ENCODE measurements around the gene MCAT. TPM values are rescaled to one million over a fixed set of nuclear protein-coding genes. Genes with fewer than 3 reads are reported as not detected.

MCAT gene
- total and polyA plus RNA-seq, 12 donors, result 16.9 to 92.9 (median 27.7) TPM

DNA sequence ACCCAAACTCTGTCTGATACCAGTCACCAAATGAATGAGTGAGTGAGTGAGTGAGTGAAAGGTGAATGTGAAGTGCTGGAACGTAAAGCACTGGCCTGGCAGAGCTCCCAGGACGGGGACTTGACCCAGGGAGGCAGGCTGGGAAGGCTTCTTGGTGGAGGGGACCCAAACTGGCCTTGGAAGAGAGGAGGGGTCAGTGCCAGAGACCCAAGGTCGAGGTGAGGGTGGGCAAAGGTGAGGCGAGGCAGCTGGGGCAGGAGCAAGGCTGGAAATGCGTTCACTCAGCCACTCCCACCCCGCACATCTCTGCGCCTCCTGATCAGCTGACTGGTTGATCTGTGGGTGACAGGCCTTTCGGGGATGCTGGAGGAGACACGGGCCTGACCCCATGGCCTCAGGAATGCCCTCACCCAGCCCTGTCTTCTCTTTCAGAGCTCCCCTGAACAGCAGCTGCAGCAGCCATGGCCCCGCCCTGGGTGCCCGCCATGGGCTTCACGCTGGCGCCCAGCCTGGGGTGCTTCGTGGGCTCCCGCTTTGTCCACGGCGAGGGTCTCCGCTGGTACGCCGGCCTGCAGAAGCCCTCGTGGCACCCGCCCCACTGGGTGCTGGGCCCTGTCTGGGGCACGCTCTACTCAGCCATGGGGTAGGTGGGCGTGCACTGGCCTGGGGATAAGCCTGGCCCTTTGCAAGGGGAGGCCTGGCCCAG is 15.7 kb upstream of the MCAT start:
- no peaks in the 10 kb centered on the region for H3K27me3 ChIP-seq
- H3K27ac ChIP-seq, result no peak overlapping the region
- 80 to 88% (median 82%) methylated on average over 12 to 24 of the region's 24 CpGs for WGBS, 4 donors
- no peak for TF ChIP-seq POLR2A (IDR thresholded peaks at IDR 0.05)
- TF ChIP-seq, protein P1, sequence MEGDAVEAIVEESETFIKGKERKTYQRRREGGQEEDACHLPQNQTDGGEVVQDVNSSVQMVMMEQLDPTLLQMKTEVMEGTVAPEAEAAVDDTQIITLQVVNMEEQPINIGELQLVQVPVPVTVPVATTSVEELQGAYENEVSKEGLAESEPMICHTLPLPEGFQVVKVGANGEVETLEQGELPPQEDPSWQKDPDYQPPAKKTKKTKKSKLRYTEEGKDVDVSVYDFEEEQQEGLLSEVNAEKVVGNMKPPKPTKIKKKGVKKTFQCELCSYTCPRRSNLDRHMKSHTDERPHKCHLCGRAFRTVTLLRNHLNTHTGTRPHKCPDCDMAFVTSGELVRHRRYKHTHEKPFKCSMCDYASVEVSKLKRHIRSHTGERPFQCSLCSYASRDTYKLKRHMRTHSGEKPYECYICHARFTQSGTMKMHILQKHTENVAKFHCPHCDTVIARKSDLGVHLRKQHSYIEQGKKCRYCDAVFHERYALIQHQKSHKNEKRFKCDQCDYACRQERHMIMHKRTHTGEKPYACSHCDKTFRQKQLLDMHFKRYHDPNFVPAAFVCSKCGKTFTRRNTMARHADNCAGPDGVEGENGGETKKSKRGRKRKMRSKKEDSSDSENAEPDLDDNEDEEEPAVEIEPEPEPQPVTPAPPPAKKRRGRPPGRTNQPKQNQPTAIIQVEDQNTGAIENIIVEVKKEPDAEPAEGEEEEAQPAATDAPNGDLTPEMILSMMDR (IDR thresholded peaks at IDR 0.05), result no peak
- peaks cover 0 to 6% of the 10 kb centered on the region in 2 donors for H3K36me3 ChIP-seq (replicated peaks in 1 of 2)
- intact Hi-C loops (cut with DNase I), result no loop called here
- no peak for DNase-seq
- H3K9me3 ChIP-seq (replicated peaks in 1 of 3), result no peaks in the 10 kb centered on the region
- no peak overlapping the region for H3K4me3 ChIP-seq
- H3K4me1 ChIP-seq (replicated peaks in 1 of 2), result peaks cover 4 to 9% of the 10 kb centered on the region in 2 donors

DNA sequence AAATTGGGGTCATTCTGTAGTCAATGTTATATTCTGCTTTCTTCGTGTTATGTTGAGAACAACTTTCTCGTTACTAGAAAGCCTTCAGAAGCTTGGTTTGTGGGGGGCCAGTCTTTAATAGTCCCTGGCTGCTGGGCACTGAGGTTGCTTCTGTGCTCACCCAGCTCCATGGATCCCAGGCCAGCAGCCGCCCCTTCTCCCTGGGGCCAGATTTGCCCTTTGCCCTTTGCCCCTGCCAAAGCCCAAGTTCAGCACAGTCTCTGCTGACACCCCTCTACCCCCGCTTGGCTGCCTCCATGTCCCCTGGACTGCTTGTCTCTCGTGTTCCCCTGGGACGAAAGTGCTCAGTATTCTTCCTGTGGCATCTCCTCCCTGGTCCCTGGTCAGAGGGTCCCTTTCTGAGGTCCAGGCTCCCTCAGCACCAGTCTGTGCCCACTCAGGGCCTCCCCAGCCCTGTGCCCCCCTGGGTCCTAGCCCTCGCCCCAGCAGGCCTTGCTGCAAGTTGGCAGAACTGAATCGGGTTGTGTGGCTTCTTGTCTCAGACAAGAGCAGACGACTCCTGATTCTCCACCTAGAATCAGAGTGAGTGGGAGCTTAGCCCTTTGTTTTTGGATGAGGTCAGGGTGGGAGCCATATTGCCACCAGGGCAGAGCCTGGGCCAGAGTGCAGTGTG is 14.8 kb upstream of the MCAT start:
- 80 to 85% (median 81%) methylated on average over 7 to 9 of the region's 9 CpGs for WGBS, 4 donors
- Histone ChIP-seq H3K27ac (no peak overlapping the region), H3K4me1 (replicated peaks in 1 of 2) (no peaks in the 10 kb centered on the region), H3K4me3 (no peak overlapping the region), H3K27me3 (no peaks in the 10 kb centered on the region), H3K9me3 (replicated peaks in 1 of 3) (no peaks in the 10 kb centered on the region), H3K36me3 (replicated peaks in 1 of 2) (peaks cover 0 to 6% of the 10 kb centered on the region in 2 donors)
- TF ChIP-seq, protein P1 (IDR thresholded peaks at IDR 0.05), result no peak
- no peak for TF ChIP-seq POLR2A (IDR thresholded peaks at IDR 0.05)
- DNase-seq, result no peak
- intact Hi-C loops (cut with DNase I), result no loop called here

DNA sequence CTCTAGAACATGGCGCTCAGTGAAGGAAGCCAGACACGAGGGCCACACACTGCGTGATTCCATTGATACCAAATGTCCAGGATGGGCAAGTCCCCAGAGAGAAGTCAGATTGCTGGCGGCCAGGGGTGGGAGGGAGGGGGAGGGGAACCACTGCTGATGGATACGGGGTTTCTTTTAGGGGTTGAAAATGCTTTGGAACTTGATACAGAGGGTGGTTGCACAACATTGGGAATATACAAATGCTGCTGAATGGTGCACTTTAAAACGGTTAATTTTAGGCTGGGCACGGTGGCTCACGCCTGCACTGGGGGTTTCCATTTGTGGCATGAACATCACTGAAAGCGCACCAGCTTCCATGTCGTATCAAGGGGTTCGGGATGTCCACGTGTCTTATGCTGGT is 13.2 kb upstream of the MCAT start:
- Histone ChIP-seq H3K27ac (no peak overlapping the region), H3K27me3 (no peaks in the 10 kb centered on the region), H3K9me3 (replicated peaks in 1 of 3) (no peaks in the 10 kb centered on the region), H3K36me3 (replicated peaks in 1 of 2) (no peaks in the 10 kb centered on the region), H3K4me1 (replicated peaks in 1 of 2) (peaks cover 13 to 15% of the 10 kb centered on the region in 2 donors), H3K4me3 (no peak overlapping the region)
- 85 to 94% (median 91%) methylated on average over 8 to 12 of the region's 12 CpGs for WGBS, 4 donors
- intact Hi-C loops (cut with DNase I), result no loop called here
- TF ChIP-seq, protein P1 (IDR thresholded peaks at IDR 0.05), result no peak
- TF ChIP-seq POLR2A (IDR thresholded peaks at IDR 0.05), result no peak
- DNase-seq, result no peak

DNA sequence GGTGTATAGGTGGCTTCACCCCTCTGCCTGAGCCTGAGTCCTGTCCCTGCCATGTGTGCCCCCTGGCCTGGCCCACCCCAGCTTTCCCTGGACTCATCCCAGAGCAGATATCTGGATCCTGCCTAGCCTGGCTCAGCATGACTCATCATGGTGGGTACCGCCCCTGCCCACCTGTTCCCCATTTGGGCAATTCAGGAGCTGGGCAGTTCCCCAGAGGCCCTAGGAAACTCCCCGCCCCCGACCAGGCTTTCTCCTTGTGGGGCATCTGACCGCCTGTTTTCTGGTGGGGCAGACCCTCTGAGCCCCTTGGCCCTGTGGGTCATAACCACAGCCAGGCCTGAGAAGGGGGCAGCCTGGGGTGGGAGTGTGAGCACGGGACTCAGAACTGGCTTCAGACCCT is 12.6 kb upstream of the MCAT start:
- H3K27me3 ChIP-seq, result no peaks in the 10 kb centered on the region
- no peaks in the 10 kb centered on the region for H3K9me3 ChIP-seq (replicated peaks in 1 of 3)
- WGBS, 4 donors, result 80 to 91% (median 91%) methylated on average over 5 of the region's 5 CpGs; no CpG with 5 or more reads in 1 of the 4 donors
- H3K4me3 ChIP-seq, result no peak overlapping the region
- peaks cover 17 to 18% of the 10 kb centered on the region in 2 donors for H3K4me1 ChIP-seq (replicated peaks in 1 of 2)
- TF ChIP-seq, protein P1 (IDR thresholded peaks at IDR 0.05), result no peak
- TF ChIP-seq POLR2A (IDR thresholded peaks at IDR 0.05), result no peak
- intact Hi-C loops (cut with DNase I), result no loop called here
- DNase-seq, result no peak
- no peaks in the 10 kb centered on the region for H3K36me3 ChIP-seq (replicated peaks in 1 of 2)
- H3K27ac ChIP-seq, result no peak overlapping the region

All from adrenal gland (tissue), 12 donors.